HEK293 (cell line): ENCODE results near the gene LYZL4.

ENCODE experiments used
- CTCF ChIA-PET: fragments of 350-600 bp; formaldehyde crosslinking; extraction: SDS; loops from one replicate; lab custom pipeline; 2021; ENCODE audit warnings: antibody characterized with exemption; lab: Yijun Ruan, JAX
- POLR2A ChIA-PET: fragments of 300-600 bp; formaldehyde crosslinking; extraction: SDS; loops from one replicate; lab custom pipeline; 2020; ENCODE audit warnings: antibody characterized with exemption, inconsistent platforms; lab: Yijun Ruan, JAX
- H3K27ac ChIP-seq: fragments of 200-500 bp; sonication (Bioruptor generic); 2 replicates; pipeline ENCODE4 v1.5.1; 2014; ENCODE audit warnings: low read depth, low read length, control low read depth, inconsistent platforms; ENCODE audit errors: extremely low read depth
- H3K36me3 ChIP-seq, 2 experiments: fragments of 200-500 bp in 1 of 2; sonication (Bioruptor generic) in 1 of 2; 1 replicate in 1 of 2; 2 replicates in 1 of 2; pipeline ENCODE4 v1.5.1; 2014 to 2017; ENCODE audit warnings: inconsistent platforms in 2 of 2, low read length in 2 of 2; ENCODE audit not compliant: control insufficient read depth in 2 of 2, insufficient read depth in 1 of 2
- H3K4me1 ChIP-seq: fragments of 200-500 bp; sonication (Bioruptor generic); 2 replicates; pipeline ENCODE4 v1.5.1; 2014; ENCODE audit warnings: mild to moderate bottlenecking, low read length, inconsistent platforms; ENCODE audit not compliant: control insufficient read depth, insufficient read depth
- H3K4me3 ChIP-seq: 2 replicates; pipeline ENCODE4 v1.5.1; 2011; ENCODE audit warnings: low read depth, mild to moderate bottlenecking, control low read depth, low read length, moderate library complexity
- H3K9me3 ChIP-seq: fragments of 200-500 bp; sonication (Bioruptor generic); 2 replicates; pipeline ENCODE4 v1.5.1; 2014; ENCODE audit warnings: low read depth, low read length, inconsistent platforms; ENCODE audit not compliant: control insufficient read depth, insufficient read depth
- KLF16 ChIP-seq: fragments of 450-650 bp; formaldehyde crosslinking; IDR thresholded peaks from 2 replicates; pipeline ENCODE4 v1.5.1; 2017; ENCODE audit warnings: missing biosample characterization, missing genetic modification characterization
- ZNF10 ChIP-seq: fragments of 450-650 bp; formaldehyde crosslinking; IDR thresholded peaks from 2 replicates; pipeline ENCODE4 v1.5.1; 2017; ENCODE audit warnings: missing biosample characterization, missing genetic modification characterization
- ZNF184 ChIP-seq: fragments of 450-650 bp; IDR thresholded peaks from 2 replicates; pipeline ENCODE4 v1.5.1; 2018; ENCODE audit warnings: missing biosample characterization, mild to moderate bottlenecking, missing genetic modification characterization
- ZNF2 ChIP-seq: fragments of 450-650 bp; formaldehyde crosslinking; IDR thresholded peaks from 2 replicates; pipeline ENCODE4 v1.5.1; 2016; ENCODE audit warnings: missing biosample characterization, missing genetic modification characterization
- ZNF211 ChIP-seq: fragments of 450-650 bp; formaldehyde crosslinking; IDR thresholded peaks from 2 replicates; pipeline ENCODE4 v1.5.1; 2016; ENCODE audit warnings: low read depth, missing biosample characterization, missing genetic modification characterization
- ZNF221 ChIP-seq: fragments of 450-650 bp; formaldehyde crosslinking; IDR thresholded peaks from 2 replicates; pipeline ENCODE4 v1.5.1; 2017; ENCODE audit warnings: missing biosample characterization, missing genetic modification characterization, borderline replicate concordance
- ZNF223 ChIP-seq: fragments of 450-650 bp; formaldehyde crosslinking; IDR thresholded peaks from 2 replicates; pipeline ENCODE4 v1.5.1; 2016; ENCODE audit warnings: missing biosample characterization, missing genetic modification characterization
- ZNF239 ChIP-seq: fragments of 450-650 bp; formaldehyde crosslinking; IDR thresholded peaks from 2 replicates; pipeline ENCODE4 v1.5.1; 2016; ENCODE audit warnings: missing biosample characterization, missing genetic modification characterization
- ZNF248 ChIP-seq: fragments of 450-650 bp; formaldehyde crosslinking; IDR thresholded peaks from 2 replicates; pipeline ENCODE4 v1.5.1; 2017; ENCODE audit warnings: missing biosample characterization, missing genetic modification characterization
- ZNF423 ChIP-seq: fragments of 450-650 bp; formaldehyde crosslinking; IDR thresholded peaks from 2 replicates; pipeline ENCODE4 v1.5.1; 2016; ENCODE audit warnings: missing biosample characterization, missing genetic modification characterization
- ZNF48 ChIP-seq: fragments of 450-650 bp; formaldehyde crosslinking; IDR thresholded peaks from 2 replicates; pipeline ENCODE4 v1.5.1; 2016; ENCODE audit warnings: missing biosample characterization, missing genetic modification characterization
- ZNF510 ChIP-seq: fragments of 450-650 bp; formaldehyde crosslinking; IDR thresholded peaks from 2 replicates; pipeline ENCODE4 v1.5.1; 2018; ENCODE audit warnings: mild to moderate bottlenecking, missing genetic modification characterization, missing biosample characterization; ENCODE audit not compliant: insufficient replicate concordance
- ZNF530 ChIP-seq: fragments of 450-650 bp; formaldehyde crosslinking; IDR thresholded peaks from 2 replicates; pipeline ENCODE4 v1.5.1; 2016; ENCODE audit warnings: low read depth, missing biosample characterization, missing genetic modification characterization
- ZNF558 ChIP-seq: fragments of 450-650 bp; formaldehyde crosslinking; IDR thresholded peaks from 2 replicates; pipeline ENCODE4 v1.5.1; 2016; ENCODE audit warnings: missing biosample characterization, missing genetic modification characterization
- ZNF660 ChIP-seq: fragments of 450-650 bp; IDR thresholded peaks from 2 replicates; pipeline ENCODE4 v1.5.1; 2018; ENCODE audit warnings: missing biosample characterization, mild to moderate bottlenecking, missing genetic modification characterization
- ZNF692 ChIP-seq: fragments of 450-650 bp; formaldehyde crosslinking; IDR thresholded peaks from 2 replicates; pipeline ENCODE4 v1.5.1; 2016; ENCODE audit warnings: missing biosample characterization, missing genetic modification characterization
- ZNF768 ChIP-seq: fragments of 450-650 bp; formaldehyde crosslinking; IDR thresholded peaks from 2 replicates; pipeline ENCODE4 v1.5.1; 2018; ENCODE audit warnings: missing biosample characterization, mild to moderate bottlenecking, missing genetic modification characterization
- ZXDB ChIP-seq: fragments of 450-650 bp; formaldehyde crosslinking; IDR thresholded peaks from 2 replicates; pipeline ENCODE4 v1.5.1; 2016; ENCODE audit warnings: missing biosample characterization, missing genetic modification characterization
- TF ChIP-seq, protein P1 (sequence below): fragments of 450-650 bp; formaldehyde crosslinking; conservative IDR thresholded peaks from 2 replicates; pipeline ENCODE4 v1.5.1; 2016; ENCODE audit warnings: low read depth, missing biosample characterization, missing genetic modification characterization
- TF ChIP-seq, protein P2 (sequence below): fragments of 450-650 bp; formaldehyde crosslinking; IDR thresholded peaks from 2 replicates; pipeline ENCODE4 v1.5.1; 2016; ENCODE audit warnings: missing biosample characterization, missing genetic modification characterization, low read depth
- TF ChIP-seq, protein P3 (sequence below): fragments of 450-650 bp; formaldehyde crosslinking; IDR thresholded peaks from 2 replicates; pipeline ENCODE4 v1.5.1; 2016; ENCODE audit warnings: missing biosample characterization, missing genetic modification characterization

Gene LYZL4

DNA sequence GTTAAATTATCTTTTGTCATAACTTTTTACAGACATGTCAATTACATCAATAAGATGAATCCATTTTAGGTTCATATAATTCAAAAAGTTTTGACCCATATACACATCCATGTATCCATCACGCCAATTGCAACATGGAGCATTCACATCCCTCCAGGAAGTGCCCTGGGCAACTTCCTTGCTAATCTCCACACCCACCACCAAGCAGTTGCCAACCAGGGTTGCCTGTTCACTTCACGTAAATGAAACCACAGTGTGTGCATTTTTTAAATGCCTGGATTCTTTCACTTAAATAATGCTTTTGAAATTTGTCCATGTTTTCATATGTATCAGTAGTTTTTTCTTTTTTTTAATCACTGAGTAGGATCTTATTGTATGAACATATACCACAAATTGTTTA lies 40.7 kb upstream of the LYZL4 start:
- Histone ChIP-seq H3K27ac (no peak overlapping the region), H3K36me3 (no peaks in the 10 kb centered on the region), H3K4me3 (no peak overlapping the region), H3K9me3 (no peaks in the 10 kb centered on the region), H3K4me1 (no peaks in the 10 kb centered on the region)
- ChIA-PET POLR2A (no interaction called here), CTCF (interaction anchor here (1.1 kb wide), 1 partner anchor 96 kb away, joined by 3 read pairs; no protein-coding TSS in a partner anchor)
- no peak for TF ChIP-seq ZNF248 (tag by site-specific recombination)
- TF ChIP-seq ZNF184 (tag by site-specific recombination), result no peak
- TF ChIP-seq ZNF423 (tag by site-specific recombination), result no peak
- no peak for TF ChIP-seq ZNF239
- TF ChIP-seq KLF16, result no peak
- TF ChIP-seq ZNF558 (tag by site-specific recombination), result no peak
- no peak for TF ChIP-seq ZNF48 (tag by site-specific recombination)

- Histone ChIP-seq H3K27ac (no peak overlapping the region), H3K4me3 (no peak overlapping the region), H3K4me1 (no peaks in the 10 kb centered on the region), H3K36me3 (no peaks in the 10 kb centered on the region), H3K9me3 (no peaks in the 10 kb centered on the region)
- CTCF ChIA-PET, result interaction anchor here (0.7 to 1.1 kb wide), 3 partner anchors 95 to 202 kb away, joined by 3 read pairs; no protein-coding TSS in a partner anchor
- TF ChIP-seq ZNF530 (tag by site-specific recombination), result no peak
- POLR2A ChIA-PET, result interaction anchor here (0.6 kb wide), 1 partner anchor 190 kb away, joined by 3 read pairs; no protein-coding TSS in a partner anchor
These were observed 40.2 kb upstream of the LYZL4 start for GRCh38 chr3:42450567-42450966.

DNA sequence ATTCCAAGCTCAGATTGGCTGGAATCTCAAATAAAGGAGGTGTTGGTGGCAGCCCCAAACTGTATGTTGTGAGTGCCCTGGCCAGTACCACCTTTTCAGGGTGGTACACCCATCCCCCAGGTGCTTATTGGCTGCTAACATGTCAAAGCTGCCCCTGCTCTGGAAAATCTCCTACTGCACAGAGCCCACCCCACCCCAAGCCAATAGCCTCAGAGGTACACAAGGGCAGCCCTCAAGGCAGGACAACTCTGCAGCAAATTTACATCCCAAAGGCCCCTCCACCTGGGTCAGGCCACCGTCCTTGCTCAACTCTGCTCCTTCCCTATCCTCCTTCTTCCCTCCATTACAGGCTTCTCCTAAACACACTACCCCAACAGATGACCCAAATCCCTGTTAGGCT lies 37.1 kb upstream of the LYZL4 start:
- Histone ChIP-seq H3K4me3 (no peak overlapping the region), H3K9me3 (no peaks in the 10 kb centered on the region), H3K27ac (no peak overlapping the region), H3K4me1 (no peaks in the 10 kb centered on the region), H3K36me3 (no peaks in the 10 kb centered on the region)
- CTCF ChIA-PET, result interaction anchor here (1.5 kb wide), 1 partner anchor 218 kb away, joined by 3 read pairs; no protein-coding TSS in a partner anchor
- POLR2A ChIA-PET, result no interaction called here
- TF ChIP-seq ZNF660 (tag by site-specific recombination) (no peak), ZNF10 (tag by site-specific recombination) (no peak), ZNF211 (tag by site-specific recombination) (no peak), ZNF510 (tag by site-specific recombination) (no peak), ZNF248 (tag by site-specific recombination) (no peak), ZNF221 (tag by site-specific recombination) (no peak), ZNF768 (tag by site-specific recombination) (no peak), ZNF692 (tag by site-specific recombination) (no peak), ZNF223 (tag by site-specific recombination) (no peak), ZNF2 (tag by site-specific recombination) (no peak), ZXDB (tag by site-specific recombination) (no peak)
- TF ChIP-seq, protein P1, sequence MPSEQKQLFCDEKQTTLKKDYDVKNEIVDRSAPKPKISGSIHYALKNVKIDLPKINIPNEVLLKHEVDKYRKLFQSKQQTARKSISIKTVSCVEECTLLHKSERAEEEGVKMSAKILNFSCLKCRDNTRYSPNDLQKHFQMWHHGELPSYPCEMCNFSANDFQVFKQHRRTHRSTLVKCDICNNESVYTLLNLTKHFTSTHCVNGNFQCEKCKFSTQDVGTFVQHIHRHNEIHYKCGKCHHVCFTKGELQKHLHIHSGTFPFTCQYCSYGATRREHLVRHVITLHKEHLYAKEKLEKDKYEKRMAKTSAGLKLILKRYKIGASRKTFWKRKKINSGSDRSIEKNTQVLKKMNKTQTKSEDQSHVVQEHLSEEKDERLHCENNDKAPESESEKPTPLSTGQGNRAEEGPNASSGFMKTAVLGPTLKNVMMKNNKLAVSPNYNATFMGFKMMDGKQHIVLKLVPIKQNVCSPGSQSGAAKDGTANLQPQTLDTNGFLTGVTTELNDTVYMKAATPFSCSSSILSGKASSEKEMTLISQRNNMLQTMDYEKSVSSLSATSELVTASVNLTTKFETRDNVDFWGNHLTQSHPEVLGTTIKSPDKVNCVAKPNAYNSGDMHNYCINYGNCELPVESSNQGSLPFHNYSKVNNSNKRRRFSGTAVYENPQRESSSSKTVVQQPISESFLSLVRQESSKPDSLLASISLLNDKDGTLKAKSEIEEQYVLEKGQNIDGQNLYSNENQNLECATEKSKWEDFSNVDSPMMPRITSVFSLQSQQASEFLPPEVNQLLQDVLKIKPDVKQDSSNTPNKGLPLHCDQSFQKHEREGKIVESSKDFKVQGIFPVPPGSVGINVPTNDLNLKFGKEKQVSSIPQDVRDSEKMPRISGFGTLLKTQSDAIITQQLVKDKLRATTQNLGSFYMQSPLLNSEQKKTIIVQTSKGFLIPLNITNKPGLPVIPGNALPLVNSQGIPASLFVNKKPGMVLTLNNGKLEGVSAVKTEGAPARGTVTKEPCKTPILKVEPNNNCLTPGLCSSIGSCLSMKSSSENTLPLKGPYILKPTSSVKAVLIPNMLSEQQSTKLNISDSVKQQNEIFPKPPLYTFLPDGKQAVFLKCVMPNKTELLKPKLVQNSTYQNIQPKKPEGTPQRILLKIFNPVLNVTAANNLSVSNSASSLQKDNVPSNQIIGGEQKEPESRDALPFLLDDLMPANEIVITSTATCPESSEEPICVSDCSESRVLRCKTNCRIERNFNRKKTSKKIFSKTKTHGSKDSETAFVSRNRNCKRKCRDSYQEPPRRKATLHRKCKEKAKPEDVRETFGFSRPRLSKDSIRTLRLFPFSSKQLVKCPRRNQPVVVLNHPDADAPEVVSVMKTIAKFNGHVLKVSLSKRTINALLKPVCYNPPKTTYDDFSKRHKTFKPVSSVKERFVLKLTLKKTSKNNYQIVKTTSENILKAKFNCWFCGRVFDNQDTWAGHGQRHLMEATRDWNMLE (tag by site-specific recombination), result no peak
- TF ChIP-seq, protein P2, sequence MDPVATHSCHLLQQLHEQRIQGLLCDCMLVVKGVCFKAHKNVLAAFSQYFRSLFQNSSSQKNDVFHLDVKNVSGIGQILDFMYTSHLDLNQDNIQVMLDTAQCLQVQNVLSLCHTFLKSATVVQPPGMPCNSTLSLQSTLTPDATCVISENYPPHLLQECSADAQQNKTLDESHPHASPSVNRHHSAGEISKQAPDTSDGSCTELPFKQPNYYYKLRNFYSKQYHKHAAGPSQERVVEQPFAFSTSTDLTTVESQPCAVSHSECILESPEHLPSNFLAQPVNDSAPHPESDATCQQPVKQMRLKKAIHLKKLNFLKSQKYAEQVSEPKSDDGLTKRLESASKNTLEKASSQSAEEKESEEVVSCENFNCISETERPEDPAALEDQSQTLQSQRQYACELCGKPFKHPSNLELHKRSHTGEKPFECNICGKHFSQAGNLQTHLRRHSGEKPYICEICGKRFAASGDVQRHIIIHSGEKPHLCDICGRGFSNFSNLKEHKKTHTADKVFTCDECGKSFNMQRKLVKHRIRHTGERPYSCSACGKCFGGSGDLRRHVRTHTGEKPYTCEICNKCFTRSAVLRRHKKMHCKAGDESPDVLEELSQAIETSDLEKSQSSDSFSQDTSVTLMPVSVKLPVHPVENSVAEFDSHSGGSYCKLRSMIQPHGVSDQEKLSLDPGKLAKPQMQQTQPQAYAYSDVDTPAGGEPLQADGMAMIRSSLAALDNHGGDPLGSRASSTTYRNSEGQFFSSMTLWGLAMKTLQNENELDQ, result no peak
- TF ChIP-seq, protein P3, sequence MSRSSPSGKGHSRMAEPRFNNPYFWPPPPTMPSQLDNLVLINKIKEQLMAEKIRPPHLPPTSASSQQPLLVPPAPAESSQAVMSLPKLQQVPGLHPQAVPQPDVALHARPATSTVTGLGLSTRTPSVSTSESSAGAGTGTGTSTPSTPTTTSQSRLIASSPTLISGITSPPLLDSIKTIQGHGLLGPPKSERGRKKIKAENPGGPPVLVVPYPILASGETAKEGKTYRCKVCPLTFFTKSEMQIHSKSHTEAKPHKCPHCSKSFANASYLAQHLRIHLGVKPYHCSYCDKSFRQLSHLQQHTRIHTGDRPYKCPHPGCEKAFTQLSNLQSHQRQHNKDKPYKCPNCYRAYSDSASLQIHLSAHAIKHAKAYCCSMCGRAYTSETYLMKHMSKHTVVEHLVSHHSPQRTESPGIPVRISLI (tag by site-specific recombination), result no peak
